ENCODE measurements around the gene PVRIG.
"Not testable (repeated sequence)": the region's sequence is repeated elsewhere in the genome, so short reads cannot be mapped to it uniquely, and the experiment has no call there.

PVRIG gene

GRCh38 chr7:100219801-100220585 lies at the start of gene PVRIG:
Gene PVRIG (plus strand): TSS chr7:100219949. CDS start chr7:100219971, 22 bp downstream.
- DNase-seq (ENCODE audit: low read depth in 4 of 4, low spot score in 1 of 4), result not testable (repeated sequence)

GRCh38 chr7:100170101-100170897 lies 49.5 kb upstream of the PVRIG start:
- DNase-seq (ENCODE audit: low read depth in 4 of 4, low spot score in 1 of 4), result no peak

- DNase-seq (ENCODE audit: low read depth in 4 of 4, low spot score in 1 of 4), result no peak
Observed at GRCh38 chr7:100171087-100171681, 48.6 kb upstream of the PVRIG start.

GRCh38 chr7:100171840-100172239 lies 47.9 kb upstream of the PVRIG start:
- no peak for DNase-seq (ENCODE audit: low read depth in 4 of 4, low spot score in 1 of 4)

- no peak for DNase-seq (ENCODE audit: low read depth in 4 of 4, low spot score in 1 of 4)
Observed at GRCh38 chr7:100173806-100174495, 45.8 kb upstream of the PVRIG start.

- DNase-seq (ENCODE audit: low read depth in 4 of 4, low spot score in 1 of 4), result no peak
Observed at GRCh38 chr7:100174582-100174981, 45.2 kb upstream of the PVRIG start.

- no peak for DNase-seq (ENCODE audit: low read depth in 4 of 4, low spot score in 1 of 4)
Observed at GRCh38 chr7:100175296-100175935, 44.3 kb upstream of the PVRIG start.

GRCh38 chr7:100176096-100177044 lies 43.4 kb upstream of the PVRIG start:
- DNase-seq (ENCODE audit: low read depth in 4 of 4, low spot score in 1 of 4), result no peak

GRCh38 chr7:100177045-100178001 lies 42.4 kb upstream of the PVRIG start, which contains the start of the genes GPC2 and STAG3:
Gene GPC2 (minus strand): TSS chr7:100177381. CDS start chr7:100177199, 182 bp downstream.
Gene STAG3 (plus strand): TSS chr7:100177918. CDS start chr7:100180557, 2,639 bp downstream.
- DNase-seq (ENCODE audit: low read depth in 4 of 4, low spot score in 1 of 4), result peak; percentile 92 to 98 (median 96)

- not testable (repeated sequence) for DNase-seq (ENCODE audit: low read depth in 4 of 4, low spot score in 1 of 4)
Observed at GRCh38 chr7:100180084-100180483, 39.7 kb upstream of the PVRIG start.

- not testable (repeated sequence) for DNase-seq (ENCODE audit: low read depth in 4 of 4, low spot score in 1 of 4)
Observed at GRCh38 chr7:100182616-100183015, 37.1 kb upstream of the PVRIG start.

- DNase-seq (ENCODE audit: low read depth in 4 of 4, low spot score in 1 of 4), result not testable (repeated sequence)
Observed at GRCh38 chr7:100183090-100183489, 36.7 kb upstream of the PVRIG start.

- no peak for DNase-seq (ENCODE audit: low read depth in 4 of 4, low spot score in 1 of 4)
Observed at GRCh38 chr7:100185726-100186125, 34.0 kb upstream of the PVRIG start.

- DNase-seq (ENCODE audit: low read depth in 4 of 4, low spot score in 1 of 4), result no peak
Observed at GRCh38 chr7:100189061-100189460, 30.7 kb upstream of the PVRIG start.

GRCh38 chr7:100190048-100190711 lies 29.6 kb upstream of the PVRIG start:
- no peak for DNase-seq (ENCODE audit: low read depth in 4 of 4, low spot score in 1 of 4)

GRCh38 chr7:100191775-100192174 lies 28.0 kb upstream of the PVRIG start:
- DNase-seq (ENCODE audit: low read depth in 4 of 4, low spot score in 1 of 4), result no peak

- not testable (repeated sequence) for DNase-seq (ENCODE audit: low read depth in 4 of 4, low spot score in 1 of 4)
Observed at GRCh38 chr7:100192281-100192862, 27.4 kb upstream of the PVRIG start.

Measured in stimulated activated CD4-positive, alpha-beta T cell treated with anti-CD3 and anti-CD28 coated beads, Interleukin-1b, Interleukin-23, amount 100 ng/mL, for 24 hours (primary cell).